NCI-H1417 treated with DMSO at 0.1 percent for 48 hours (cell line): ENCODE measurements around the gene ZNF687.

Source experiments
- DNase-seq: peaks from one replicate; lab custom pipeline; 2025; lab: John Stamatoyannopoulos, UW

The ZNF687 gene

DNA sequence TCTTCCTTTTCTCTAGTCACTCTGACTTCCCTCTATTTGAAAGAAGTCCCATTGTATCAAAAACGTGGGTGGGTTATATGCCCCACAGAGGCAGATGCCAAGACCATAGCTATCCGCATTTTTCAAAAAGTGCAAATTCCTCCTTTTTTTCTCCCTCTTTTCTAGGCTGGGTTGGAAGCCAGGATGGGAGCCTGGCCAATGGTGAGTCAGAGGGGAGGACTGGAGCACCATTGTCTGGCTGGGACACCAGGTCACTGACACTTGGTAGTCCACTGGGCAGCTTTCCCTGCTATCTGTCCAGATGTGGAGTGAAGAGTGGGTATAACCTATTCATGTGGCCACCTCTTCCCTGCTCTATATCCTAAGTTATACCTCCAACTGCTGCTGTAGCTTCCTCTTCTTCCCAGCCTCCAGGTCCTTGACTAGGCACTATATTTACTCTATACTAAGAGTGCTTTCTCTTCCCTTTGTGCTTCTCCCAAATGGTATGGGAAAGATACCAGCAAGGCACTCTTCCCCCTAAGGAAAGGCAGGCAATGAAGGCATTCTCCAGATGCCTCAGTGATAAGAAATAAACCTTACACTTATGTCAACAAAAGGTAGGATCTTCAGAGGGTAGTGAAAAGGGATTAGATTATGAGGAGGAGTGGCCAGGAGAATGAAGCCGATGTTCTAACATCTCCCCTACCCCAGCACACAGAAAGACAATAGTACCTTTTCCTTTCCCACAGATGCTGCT, 32.2 kb downstream of the ZNF687 start:
- DNase-seq = no peak

GRCh38 chr1:151315565-151316235, 33.6 kb downstream of the ZNF687 start:
- DNase-seq = no peak

DNA sequence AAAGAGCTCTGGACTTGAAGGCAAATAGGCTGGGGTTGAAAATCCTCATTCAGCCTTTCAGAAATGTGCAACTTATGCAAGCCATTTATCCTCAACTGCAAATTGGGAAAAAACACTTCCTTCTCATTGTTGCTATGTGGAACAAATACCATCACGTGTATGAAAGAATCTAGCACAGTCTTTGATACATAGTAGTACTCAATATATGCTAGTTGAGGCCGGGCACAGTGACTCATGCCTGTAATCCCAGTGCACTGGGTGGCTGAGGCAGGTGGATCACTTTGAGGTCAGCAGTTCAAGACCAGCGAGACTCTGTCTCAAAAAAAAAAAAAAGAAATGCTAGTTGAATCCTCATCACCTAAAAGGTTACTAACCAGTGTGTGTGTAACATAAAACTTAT, 36.9 kb downstream of the ZNF687 start:
- DNase-seq = no peak

GRCh38 chr1:151324390-151324930, 42.4 kb downstream of the ZNF687 start:
- no peak for DNase-seq

DNA sequence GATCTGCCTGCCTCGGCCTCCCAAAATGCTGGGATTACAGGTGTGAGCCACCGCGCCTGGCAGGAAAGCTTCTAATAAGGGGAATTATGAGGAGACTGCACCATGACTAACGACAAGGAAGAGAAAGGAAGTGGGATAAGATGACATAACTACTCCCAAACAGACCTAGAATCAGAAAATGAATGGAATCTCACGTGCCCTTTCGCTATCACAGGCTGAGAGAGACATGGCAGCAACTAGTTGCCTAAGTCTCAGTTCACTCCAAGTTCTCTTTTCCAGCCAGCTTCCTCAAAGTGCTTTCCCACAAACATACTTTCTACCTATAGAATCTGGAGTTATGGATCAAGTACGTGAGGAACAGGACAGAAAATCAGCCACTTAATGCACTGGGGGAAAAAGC, 43.1 kb downstream of the ZNF687 start:
- DNase-seq = no peak

DNA sequence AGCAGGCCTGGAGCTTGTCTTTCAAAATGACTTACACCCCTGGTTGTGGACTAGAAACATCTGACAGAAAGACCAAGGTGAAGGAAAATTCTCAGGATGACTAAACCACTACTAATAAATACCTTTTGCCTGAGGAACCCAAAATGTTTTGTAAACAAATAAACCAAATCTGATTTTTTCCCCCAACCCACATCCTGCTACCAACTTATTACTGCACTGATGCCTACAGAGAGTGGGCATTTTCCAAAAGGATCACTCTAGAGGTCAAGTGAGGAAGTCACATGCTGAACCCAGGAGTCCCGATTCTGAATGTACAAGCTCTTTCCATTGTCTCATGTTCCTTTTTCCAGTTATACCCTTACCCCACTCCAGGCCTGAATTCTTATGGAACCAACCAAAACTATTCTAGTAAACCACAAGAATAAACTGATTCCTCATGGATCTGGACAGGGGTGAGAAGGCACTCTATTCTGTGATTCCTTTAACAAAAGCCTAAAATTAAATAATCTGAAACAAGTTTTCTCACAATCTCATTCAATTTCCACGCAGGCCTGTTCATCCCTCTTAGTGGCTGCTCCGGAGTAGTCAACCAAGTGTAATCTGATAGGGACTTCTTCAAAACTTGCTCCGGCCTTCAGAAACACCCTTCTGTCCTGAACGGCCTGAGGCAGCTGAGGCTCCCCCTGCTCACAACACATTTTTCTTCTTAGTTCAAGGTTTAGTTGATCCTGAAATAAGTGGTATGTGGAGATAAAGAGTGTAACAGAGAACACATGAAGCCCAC, 43.7 kb downstream of the ZNF687 start:
- no peak for DNase-seq

- DNase-seq = no peak
Observed at GRCh38 chr1:151326619-151327222, 44.6 kb downstream of the ZNF687 start.

GRCh38 chr1:151327223-151327902, 45.3 kb downstream of the ZNF687 start, which contains the start of gene PI4KB:
Gene PI4KB (minus strand): TSS chr1:151327416. CDS start chr1:151316481, 10,935 bp downstream.
- peak; percentile 97 for DNase-seq

- no peak for DNase-seq
Observed at GRCh38 chr1:151327903-151328674, 46.0 kb downstream of the ZNF687 start.

- DNase-seq = no peak
Observed at GRCh38 chr1:151334822-151335221, 52.7 kb downstream of the ZNF687 start.

GRCh38 chr1:151336556-151336955, 54.5 kb downstream of the ZNF687 start:
- DNase-seq = no peak

- DNase-seq = peak; percentile 24
Observed at GRCh38 chr1:151340870-151341754, 59.0 kb downstream of the ZNF687 start.
